OCI-LY3 (cell line): ENCODE measurements around the gene ST7.

Experiments
- EZH2phosphoT487 ChIP-seq: fragments of 200-600 bp; shearing (Covaris generic); IDR thresholded peaks from 2 replicates; pipeline ENCODE4 v1.6.1; 2018; ENCODE audit warnings: antibody characterized with exemption, mixed run types, low read depth
- TF ChIP-seq, protein P1 (sequence below): fragments of 200-600, 300-600 bp; sonication (generic); IDR thresholded peaks from 2 replicates; pipeline ENCODE4 v1.5.1; 2014; ENCODE audit warnings: antibody characterized with exemption, low read length, low read depth

DNA sequence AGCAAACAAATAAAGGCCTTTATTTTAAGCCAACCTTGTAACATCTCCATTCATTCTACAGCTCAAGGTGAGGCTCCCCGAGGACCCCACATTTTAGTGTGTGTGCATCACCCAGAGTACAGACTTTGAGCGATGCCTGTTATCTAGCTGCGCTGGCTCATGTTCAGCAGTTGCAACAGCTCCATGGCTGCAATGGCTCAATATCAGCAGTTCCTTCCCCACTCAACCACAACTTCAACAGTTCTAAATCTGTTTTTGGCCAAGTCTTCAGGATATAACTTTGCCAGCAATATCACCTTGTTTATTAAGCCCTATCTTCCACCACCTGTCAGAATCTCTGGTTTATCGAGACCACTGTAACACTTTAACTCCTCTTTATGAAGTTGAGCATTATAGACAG lies 273.8 kb downstream of the ST7 start:
- TF ChIP-seq, protein P1, sequence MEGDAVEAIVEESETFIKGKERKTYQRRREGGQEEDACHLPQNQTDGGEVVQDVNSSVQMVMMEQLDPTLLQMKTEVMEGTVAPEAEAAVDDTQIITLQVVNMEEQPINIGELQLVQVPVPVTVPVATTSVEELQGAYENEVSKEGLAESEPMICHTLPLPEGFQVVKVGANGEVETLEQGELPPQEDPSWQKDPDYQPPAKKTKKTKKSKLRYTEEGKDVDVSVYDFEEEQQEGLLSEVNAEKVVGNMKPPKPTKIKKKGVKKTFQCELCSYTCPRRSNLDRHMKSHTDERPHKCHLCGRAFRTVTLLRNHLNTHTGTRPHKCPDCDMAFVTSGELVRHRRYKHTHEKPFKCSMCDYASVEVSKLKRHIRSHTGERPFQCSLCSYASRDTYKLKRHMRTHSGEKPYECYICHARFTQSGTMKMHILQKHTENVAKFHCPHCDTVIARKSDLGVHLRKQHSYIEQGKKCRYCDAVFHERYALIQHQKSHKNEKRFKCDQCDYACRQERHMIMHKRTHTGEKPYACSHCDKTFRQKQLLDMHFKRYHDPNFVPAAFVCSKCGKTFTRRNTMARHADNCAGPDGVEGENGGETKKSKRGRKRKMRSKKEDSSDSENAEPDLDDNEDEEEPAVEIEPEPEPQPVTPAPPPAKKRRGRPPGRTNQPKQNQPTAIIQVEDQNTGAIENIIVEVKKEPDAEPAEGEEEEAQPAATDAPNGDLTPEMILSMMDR = no peak
- TF ChIP-seq EZH2phosphoT487 = no peak
